Stimulated activated CD4-positive, alpha-beta T cell treated with anti-CD3 and anti-CD28 coated beads, Interleukin-1b, Interleukin-23, amount 100 ng/mL, for 4 hours (primary cell): ENCODE data around the gene TMEM80.
"Not testable (repeated sequence)": the region's sequence is repeated elsewhere in the genome, so short reads cannot be mapped to it uniquely, and the experiment has no call there.

ENCODE experiments used
- DNase-seq, 2 donors: peaks; one replicate each; pipeline ENCODE4 v3.0.0-alpha.2; 2020; ENCODE audit warnings: low read depth in 2 of 2

TMEM80 gene

DNA sequence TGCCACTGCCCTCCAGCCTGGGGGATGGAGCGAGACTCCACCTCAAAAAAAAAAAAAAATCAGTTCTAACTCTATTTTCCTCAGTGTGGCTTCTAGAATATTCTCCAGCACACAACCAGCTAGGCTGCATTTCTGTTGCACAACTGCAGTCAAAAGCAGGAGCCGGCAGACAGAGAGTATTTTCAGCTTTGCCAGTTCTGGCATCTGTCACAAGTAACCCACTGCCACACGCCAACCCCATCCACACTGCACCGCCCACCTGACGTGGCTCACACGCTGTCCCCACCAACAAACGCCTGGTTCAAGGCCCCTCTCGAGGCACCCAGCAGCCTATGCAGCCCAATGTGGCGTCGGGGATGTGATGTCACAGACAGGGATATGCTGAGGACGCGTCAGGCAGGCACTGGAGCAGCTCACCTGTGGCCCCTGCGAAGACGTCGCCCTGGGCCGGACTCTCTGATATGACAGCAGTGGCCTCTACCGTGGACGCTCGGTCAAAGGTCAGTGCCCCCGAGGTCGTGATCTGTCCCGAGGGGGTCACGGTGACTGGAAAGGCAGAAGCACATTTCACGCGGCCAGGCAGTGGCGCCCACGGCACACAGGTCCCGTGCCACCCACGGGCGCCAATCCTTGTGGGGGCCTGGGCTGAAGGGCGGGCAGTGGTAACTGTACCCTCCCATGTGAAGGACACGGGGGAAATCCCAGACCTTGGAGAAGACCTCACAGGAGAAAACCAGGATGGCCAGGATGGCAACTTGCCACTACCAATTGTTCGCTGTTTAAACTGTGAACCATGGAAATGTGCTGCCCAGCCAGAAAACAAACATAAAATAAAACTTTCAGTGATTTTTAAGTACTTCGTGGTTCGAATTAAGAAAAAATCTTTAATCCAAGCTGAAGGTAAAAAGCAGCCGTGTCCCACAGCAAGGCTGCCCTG lies 16.1 kb upstream of the TMEM80 start:
- DNase-seq: no peak

DNA sequence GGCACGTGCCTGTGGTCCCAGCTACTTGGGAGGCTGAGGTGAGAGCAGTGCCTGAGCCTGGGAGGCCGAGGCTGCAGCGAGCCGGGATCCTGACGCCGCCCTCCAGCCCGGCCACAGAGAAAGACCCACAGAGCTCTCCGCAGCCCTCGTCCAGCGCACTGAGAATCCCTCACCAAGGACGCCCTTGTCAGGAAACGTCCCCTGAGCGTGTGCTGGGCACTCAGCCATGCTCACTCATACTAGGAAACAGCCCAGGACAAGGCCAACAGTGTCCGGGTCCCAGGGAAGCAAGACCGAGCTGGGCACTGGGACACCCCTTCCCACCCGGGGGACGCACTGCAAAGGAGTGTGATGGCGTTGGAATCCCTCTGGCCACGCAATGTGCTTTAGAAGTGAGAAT lies 15.1 kb upstream of the TMEM80 start:
- no peak for DNase-seq

- DNase-seq: no peak
These were observed 14.6 kb upstream of the TMEM80 start for GRCh38 chr11:680970-681369.

DNA sequence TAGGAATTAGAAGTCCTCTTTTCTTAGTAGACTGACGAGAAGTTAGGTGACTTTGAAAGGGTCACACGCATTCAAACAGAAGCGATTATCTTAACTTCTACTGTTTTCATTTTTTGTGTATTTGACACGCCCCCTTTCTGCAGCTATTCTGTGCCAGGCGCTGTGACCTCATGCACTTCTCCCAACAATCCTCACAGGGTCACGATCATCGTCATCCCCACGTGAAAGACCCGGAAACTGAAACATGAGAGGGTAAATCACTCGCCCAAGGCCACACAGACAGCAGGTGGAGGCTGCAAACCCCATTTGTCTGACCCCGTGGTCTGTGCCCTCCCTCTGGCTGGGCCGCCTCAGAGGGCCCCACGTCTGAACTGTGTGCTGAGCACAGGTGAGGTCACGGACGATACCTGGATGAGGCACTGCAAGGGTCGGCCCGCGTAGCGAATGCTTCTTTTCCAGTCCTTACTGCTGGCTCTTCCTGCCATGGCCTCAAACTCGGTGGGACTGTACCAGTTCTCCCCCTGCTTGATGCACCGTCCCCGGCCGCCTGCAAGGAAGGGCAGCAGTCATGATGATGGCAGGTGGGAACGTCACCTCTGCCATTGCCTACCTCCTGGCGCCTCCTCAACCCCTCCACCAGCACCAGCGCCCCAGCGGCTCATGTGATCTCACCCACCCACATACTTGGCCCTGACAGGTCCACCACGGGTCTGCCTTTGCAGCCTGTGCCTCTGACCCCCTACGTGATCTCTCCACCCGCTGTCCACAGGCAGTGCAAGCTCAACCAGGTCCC lies 9.0 kb upstream of the TMEM80 start:
- DNase-seq: no peak

- no peak for DNase-seq
These were observed 7.9 kb upstream of the TMEM80 start for GRCh38 chr11:687751-688150.

DNA sequence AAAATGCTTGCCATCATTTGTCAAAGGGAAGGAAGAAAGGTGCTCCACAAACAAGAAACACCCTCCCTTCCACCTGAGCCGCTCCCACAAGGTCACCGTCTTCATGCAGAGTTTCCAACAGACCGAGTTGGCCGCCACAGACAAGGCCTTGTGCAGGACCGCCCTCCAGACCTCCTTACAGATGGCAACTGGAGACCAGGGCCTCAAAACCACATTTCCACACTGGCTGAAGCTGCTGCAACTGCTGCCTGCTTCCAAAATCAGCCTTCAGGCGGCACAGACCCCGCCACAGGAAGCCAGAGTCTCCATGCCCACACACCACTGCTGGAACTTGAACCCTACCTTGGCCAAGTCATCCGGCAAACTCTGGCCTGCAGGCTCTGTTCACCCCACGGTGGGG lies 6.9 kb upstream of the TMEM80 start:
- DNase-seq: no peak

- DNase-seq: no peak
These were observed 6.0 kb upstream of the TMEM80 start for GRCh38 chr11:689625-690024.

DNA sequence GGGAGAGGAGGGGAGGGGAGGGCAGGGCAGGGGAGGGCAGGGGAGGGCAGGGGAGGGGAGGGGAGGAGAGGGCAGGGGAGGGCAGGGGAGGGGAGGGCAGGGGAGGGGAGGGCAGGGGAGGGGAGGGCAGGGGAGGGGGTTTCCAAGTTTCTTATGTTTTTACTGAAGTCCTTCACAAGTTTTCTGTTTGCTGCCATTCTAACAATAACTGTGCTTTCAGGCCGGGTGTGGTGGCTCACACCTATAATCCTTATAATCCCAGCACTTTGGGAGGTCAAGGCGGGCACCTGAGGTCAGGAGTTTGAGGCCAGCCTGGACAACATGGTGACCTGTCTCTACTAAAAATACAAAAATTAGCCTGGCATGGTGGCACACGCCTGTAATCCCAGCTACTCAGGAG lies 5.4 kb upstream of the TMEM80 start:
- not testable (repeated sequence) for DNase-seq

- no peak for DNase-seq
These were observed 4.6 kb upstream of the TMEM80 start for GRCh38 chr11:690738-691633.

- DNase-seq: no peak
These were observed 3.7 kb upstream of the TMEM80 start for GRCh38 chr11:691710-692590.

DNA sequence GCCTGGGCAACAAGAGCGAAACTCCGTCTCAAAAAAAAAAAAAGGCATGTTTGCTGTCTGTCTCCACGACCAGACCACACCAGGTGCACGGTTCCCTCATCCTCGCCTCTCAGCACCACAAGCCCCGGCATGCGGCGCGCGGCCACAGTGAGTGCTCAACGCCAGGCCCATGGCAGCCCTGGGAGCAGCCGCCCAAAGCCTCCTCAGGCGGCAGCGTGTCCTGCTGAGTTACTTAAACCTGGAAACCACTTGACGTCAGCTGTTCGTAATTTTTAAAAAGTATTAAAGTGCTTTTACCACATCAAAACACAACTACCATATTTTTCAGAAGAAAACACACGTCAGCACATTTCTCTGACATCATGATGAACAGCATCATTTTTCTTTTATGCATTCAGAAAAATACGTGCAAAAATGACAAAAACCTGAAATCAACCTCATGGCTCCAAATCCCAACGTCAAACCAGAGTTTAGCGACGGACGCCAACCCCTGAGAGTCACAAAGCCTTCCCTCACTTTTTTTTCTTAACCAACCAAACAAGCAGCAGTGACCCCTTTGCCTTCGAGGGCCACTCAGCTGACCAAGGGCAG lies 2.7 kb upstream of the TMEM80 start:
- DNase-seq: no peak

DNA sequence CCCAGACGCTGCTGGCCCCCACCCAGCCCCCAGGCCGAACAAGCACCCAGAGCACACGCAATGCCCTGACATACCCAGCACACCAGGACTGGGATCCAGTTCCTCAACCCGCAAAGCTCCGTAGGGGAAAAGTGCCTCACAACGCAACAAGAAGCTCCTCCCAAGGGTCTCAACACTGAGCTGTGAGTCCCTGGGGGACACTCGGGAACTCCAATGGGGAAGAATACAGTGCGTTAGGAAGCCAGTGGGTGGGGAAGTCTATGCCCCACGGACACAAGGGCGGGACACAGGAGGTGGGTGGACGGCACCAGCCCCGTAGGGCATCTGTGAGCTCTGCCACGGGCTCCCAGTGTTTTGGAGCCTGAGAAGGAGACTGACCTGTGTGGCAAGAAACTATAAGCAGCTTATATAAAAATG lies 2.2 kb upstream of the TMEM80 start:
- no peak for DNase-seq

GRCh38 chr11:693887-694562 lies 1.6 kb upstream of the TMEM80 start:
- no peak for DNase-seq

DNA sequence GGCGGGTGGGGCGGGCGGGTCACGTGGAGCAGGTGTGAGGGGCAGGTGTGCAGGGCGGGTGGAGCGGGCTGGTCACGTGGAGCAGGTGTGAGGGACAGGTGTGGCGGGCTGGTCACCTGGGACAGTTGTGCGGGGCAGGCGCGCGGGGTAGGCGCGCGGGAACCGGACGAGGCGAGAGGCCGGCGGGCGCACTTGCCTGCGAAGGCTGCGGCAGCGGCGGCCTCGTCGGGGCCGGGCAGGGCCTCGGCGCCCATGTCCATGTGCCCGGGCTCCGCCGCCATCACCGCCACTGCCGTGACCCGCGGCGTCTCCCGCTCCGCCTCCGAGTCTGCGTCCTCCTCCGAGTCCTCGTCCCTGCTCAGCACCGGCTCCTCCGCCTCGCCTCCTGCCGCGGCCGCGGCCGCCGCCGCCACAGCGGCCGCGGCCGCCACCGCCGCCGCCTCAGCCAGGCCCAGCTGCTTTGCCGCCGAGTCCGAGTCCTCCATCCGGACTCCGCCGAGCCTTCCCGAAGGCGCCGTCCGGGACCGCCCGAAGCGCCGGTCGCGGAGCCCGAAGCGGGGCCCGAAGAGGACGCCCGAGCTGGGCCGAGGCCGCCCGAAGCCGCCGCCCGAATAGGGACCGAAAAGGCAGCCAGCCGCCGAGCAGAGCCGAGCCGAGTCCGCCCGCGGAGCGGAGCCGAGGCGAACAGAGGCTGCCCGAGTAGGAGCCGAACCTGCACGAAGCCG lies 891 bp upstream of the TMEM80 start, which contains the start of gene DEAF1:
TSS of gene DEAF1 (minus strand) at position 660 of the 725 bp plus-strand sequence. CDS start at position 485, 175 bp downstream.
- peak; percentile 97 to 98 for DNase-seq

DNA sequence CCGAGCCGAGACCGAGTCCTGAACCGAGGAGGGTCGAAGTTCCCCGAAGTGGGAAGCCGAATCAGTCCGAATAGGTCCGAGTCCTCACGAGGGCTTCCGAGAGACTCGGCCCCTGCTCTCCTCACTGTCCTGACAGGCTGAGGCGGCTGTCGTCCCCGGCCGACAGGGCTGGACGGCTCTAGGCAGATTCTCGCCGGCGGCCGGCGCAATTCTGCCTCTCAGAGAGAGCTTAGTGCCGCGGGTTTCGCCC lies 403 bp upstream of the TMEM80 start:
- no peak for DNase-seq

- DNase-seq: no peak
These were observed 1.4 kb downstream of the TMEM80 start for GRCh38 chr11:696955-697491.

DNA sequence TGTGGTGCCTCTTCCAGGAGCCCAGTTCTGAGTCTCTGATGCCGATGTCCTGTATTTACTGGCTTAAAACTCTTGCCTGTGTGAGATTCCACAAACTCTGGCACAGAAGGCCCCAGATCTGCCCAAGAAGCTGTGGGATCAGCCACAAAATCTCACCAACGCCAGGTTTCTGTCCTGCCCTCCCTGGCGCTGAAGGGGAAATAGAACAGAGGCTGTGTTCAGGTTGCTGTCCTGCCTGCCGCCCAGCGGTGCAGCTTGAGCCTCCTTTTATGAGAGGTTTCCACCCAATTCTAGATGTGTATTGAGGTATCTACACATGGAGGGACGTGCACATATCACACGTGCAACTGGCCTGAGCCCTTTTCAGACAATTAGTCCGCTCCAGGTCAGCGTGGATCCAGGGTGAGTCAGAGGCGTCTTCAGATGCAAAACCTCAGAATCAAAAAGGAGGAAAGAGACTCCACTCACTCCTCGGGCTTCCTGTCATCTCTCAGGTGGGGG lies 2.2 kb downstream of the TMEM80 start:
- no peak for DNase-seq

DNA sequence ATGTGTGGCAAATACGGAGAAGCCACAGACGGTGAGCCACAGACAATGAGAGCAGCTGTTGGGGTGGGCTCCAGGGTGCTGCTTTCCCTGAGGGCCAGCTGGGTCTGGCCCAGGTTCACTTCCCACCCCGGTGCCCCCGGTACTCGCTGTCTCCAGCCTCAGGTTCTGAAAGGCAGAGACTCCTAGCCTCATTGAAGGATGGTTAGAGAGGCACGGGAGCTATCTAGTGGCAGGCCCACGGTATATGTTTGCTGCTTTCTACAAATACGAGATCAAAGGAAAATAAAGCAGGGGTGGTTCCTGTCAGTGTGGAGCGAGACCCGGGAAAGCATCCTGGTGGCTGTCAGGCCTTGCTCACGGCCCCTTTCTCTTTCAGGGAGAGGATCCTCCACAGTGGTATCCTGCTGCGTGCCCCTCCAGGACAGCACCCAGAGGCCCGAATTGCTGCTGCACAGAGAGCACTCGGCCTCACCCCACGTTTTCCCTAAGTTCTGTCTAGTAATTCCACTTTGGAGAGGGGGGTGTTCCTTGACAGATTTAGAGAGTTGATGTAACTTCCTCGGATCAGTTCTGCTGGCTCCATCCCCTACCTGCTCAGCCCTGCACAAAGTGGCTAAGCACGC lies 3.0 kb downstream of the TMEM80 start:
- DNase-seq: no peak
